Inflammatory macrophage (primary cell): ENCODE data around the gene KLHL21.

Experiments used
- DNase-seq, 2 donors: peaks; one replicate each; pipeline ENCODE4 v3.0.0-alpha.2; 2020 to 2022

Gene KLHL21

DNA sequence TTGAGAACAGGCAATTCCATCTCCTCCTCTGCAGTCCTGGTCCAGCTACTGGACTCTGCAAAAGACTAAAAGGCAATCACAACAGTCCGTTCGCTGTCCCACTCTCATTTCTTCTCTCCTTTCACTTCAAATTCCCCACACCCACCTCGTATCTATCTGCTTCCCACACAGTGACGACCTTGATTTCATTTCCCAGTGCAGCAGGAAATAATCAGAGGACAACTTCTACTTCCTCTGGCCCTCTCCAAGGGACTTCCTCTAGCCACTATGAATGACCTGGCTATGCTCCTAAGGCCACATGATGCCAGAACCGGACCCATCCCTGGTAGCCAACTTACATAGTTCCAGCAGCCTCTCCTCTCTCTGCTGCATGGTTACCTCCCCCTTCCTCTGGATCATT is 56.3 kb downstream of the KLHL21 start:
- peak; percentile 22 to 43 for DNase-seq

DNA sequence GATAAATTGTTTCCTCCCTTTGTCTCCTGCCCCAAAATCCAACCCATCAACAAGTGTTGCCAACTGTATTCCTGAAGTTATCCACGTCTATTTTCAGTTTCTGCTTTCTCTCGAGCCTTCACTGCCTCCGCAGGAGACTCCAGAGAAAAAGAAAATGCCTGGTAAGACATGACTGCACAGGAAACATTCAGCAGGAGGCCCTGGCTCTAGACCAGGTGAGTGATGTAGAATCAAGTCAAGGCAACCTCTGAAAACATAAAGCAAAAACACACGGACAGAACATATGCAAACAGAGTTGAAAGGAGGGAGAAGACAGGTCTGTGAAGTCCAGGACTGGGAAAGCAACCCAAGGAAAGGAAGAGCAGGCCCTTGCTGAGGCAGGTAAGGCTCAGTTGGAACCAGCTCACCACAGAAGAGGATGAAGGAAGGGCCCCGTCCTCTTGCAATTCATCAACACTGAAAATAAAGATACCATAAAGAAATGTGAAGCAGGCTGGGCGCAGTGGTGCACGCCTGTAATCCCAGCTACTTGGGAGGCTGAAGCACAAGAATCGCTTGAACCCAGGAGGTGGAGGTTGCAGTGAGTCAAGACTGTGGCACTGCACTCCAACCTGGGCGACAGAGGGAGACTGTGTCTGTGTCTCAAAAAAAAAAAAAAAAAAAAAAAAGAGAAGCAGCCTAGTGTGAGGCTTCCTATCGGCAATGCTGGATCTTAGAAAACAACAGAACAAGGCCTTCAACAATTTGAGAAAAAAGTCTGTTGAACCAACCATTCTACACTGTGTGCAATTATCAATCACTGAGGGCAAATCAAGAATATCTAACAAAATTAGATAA is 57.2 kb downstream of the KLHL21 start:
- DNase-seq: no peak

DNA sequence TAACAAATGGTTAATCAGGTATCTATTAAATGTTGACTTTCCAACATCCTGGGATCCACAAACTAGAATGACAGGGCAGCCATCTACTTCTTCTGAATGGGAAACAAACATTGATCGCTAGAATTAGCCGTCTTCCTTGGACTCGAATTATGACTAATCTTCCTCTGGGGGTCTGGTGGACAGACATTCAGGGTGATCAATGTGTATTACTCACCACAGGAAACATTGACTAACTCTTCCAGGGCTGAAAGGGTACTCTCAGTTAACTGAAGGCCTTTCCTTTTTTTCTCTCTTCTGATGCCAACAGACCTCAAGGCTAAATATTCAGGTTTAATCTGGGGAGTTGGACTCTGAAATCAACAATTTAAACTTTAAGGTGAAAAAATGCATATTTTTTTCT is 57.8 kb downstream of the KLHL21 start:
- no peak for DNase-seq
